ENCODE measurements around the gene NFATC2. TPM values are rescaled to one million over a fixed set of nuclear protein-coding genes. Genes with fewer than 3 reads are reported as not detected.

Gene NFATC2
- total RNA-seq, 2 experiments from 2014 or later, result 32.5 to 33.2 TPM

DNA sequence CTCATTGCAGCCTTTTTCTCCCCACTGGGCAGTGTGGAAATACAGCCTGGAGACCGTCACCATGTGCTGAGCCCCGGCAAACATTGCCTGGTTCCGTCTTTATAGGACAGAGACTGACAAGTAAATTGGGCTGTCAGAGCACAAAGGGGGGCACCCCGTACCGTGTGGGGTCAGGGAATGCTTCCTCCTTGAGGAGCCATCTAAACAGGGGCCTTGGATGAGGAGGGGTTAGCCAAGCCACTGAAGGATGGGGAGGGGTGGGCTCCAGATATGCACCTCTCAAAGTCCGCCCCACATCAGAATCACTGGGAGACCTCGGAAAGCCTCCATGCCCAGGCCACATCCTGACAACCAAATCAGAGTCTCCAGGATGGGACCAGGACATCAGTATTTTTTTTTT lies 73.9 kb downstream of the NFATC2 start:
- ATAC-seq (ENCODE audit: poor library complexity) (no peak), DNase-seq (no peak)
- intact Hi-C loops (cut with DNase I, micrococcal nuclease), result loop anchor here in 1 of 2 experiments (5.0 kb wide), 1 partner anchor 44 kb away; no protein-coding TSS in a partner anchor
- Mint-ChIP-seq H3K4me1 (ENCODE audit: low read depth) (peaks cover 37% of the 10 kb centered on the region), H3K9me3 (no peaks in the 10 kb centered on the region), H3K27me3 (no peaks in the 10 kb centered on the region), H3K27ac (no peak overlapping the region), H3K36me3 (ENCODE audit: low read depth) (peaks cover 95% of the 10 kb centered on the region), H3K4me3 (no peak overlapping the region)
- no peaks in the 10 kb centered on the region for H3K27me3 ChIP-seq (ENCODE audit: control insufficient read depth in 1 of 2, insufficient read depth in 2 of 2, low read length in 2 of 2)
- H3K27ac ChIP-seq (ENCODE audit: low read depth in 1 of 2, low read length in 2 of 2), result no peak overlapping the region
- no peak for TF ChIP-seq CTCF (IDR thresholded peaks at IDR 0.05)
- ChIA-PET POLR2A (no interaction called here), CTCF (no interaction called here)
- H3K4me1 ChIP-seq (ENCODE audit: insufficient read depth, low read length), result peaks cover 27% of the 10 kb centered on the region
- peaks cover 84% of the 10 kb centered on the region for H3K36me3 ChIP-seq (ENCODE audit: insufficient read depth, low read length)
- no peaks in the 10 kb centered on the region for H3K9me3 ChIP-seq (ENCODE audit: control insufficient read depth in 1 of 2, insufficient read depth in 1 of 2, low read length in 2 of 2)
- H3K4me3 ChIP-seq (ENCODE audit: low read length), result no peak overlapping the region

DNA sequence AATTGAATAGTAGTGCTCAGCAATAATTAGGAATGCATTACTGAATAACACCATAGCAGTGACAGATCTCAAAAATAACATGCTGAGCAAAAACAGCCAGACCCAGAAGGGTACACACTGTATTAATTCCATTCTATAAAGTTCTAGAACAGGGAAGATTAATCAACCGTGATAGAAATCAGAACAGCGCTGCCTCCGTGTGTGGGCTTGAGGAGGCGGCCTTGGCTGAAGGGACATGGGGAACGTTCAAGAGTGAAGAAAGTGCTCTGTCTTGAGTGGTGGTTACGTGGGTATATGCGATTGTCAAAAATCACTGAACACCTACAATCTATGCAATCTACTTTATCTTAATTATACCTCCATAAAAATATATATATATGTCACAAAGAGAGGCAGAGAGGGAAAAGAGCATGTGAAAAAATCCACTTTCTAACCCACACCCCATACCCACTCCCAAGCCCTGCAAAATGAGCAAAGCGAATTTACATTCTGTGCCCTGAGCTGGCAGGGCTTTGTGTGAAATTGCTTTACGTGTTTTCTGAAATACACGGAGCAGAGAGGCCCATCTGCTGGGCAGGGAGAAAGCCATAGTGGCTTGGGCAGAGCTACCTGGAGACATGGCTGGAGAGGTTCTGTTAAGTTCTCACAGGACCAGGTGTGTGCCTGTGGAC lies 74.4 kb downstream of the NFATC2 start:
- ChIA-PET POLR2A (no interaction called here), CTCF (no interaction called here)
- Histone ChIP-seq H3K4me3 (ENCODE audit: low read length) (no peak overlapping the region), H3K36me3 (ENCODE audit: insufficient read depth, low read length) (peaks cover 82% of the 10 kb centered on the region), H3K4me1 (ENCODE audit: insufficient read depth, low read length) (peaks cover 30% of the 10 kb centered on the region), H3K27me3 (ENCODE audit: control insufficient read depth in 1 of 2, insufficient read depth in 2 of 2, low read length in 2 of 2) (no peaks in the 10 kb centered on the region), H3K27ac (ENCODE audit: low read depth in 1 of 2, low read length in 2 of 2) (no peak overlapping the region), H3K9me3 (ENCODE audit: control insufficient read depth in 1 of 2, insufficient read depth in 1 of 2, low read length in 2 of 2) (no peaks in the 10 kb centered on the region)
- no peaks in the 10 kb centered on the region for H3K27me3 Mint-ChIP-seq
- intact Hi-C loops (cut with DNase I, micrococcal nuclease), result loop anchor here in 1 of 2 experiments (5.0 kb wide), 1 partner anchor 44 kb away; no protein-coding TSS in a partner anchor
- H3K36me3 Mint-ChIP-seq (ENCODE audit: low read depth), result peaks cover 95% of the 10 kb centered on the region
- DNase-seq, result no peak
- peaks cover 37% of the 10 kb centered on the region for H3K4me1 Mint-ChIP-seq (ENCODE audit: low read depth)
- H3K9me3 Mint-ChIP-seq, result no peaks in the 10 kb centered on the region
- H3K27ac Mint-ChIP-seq, result no peak overlapping the region
- H3K4me3 Mint-ChIP-seq, result no peak overlapping the region
- no peak for TF ChIP-seq CTCF (IDR thresholded peaks at IDR 0.05)
- no peak for ATAC-seq (ENCODE audit: poor library complexity)

- Mint-ChIP-seq H3K27me3 (no peaks in the 10 kb centered on the region), H3K27ac (peak overlapping the region; percentile 76), H3K9me3 (no peaks in the 10 kb centered on the region), H3K4me3 (no peak overlapping the region), H3K36me3 (ENCODE audit: low read depth) (peaks cover 90% of the 10 kb centered on the region), H3K4me1 (ENCODE audit: low read depth) (peaks cover 11% of the 10 kb centered on the region)
- no peak for TF ChIP-seq CTCF (IDR thresholded peaks at IDR 0.05)
- no peak overlapping the region for H3K4me3 ChIP-seq (ENCODE audit: low read length)
- intact Hi-C loops (cut with DNase I, micrococcal nuclease), result no loop called here
- H3K4me1 ChIP-seq (ENCODE audit: insufficient read depth, low read length), result peaks cover 12% of the 10 kb centered on the region
- DNase-seq (no peak), ATAC-seq (ENCODE audit: poor library complexity) (no peak)
- no peaks in the 10 kb centered on the region for H3K27me3 ChIP-seq (ENCODE audit: control insufficient read depth in 1 of 2, insufficient read depth in 2 of 2, low read length in 2 of 2)
- H3K9me3 ChIP-seq (ENCODE audit: control insufficient read depth in 1 of 2, insufficient read depth in 1 of 2, low read length in 2 of 2), result no peaks in the 10 kb centered on the region
- H3K36me3 ChIP-seq (ENCODE audit: insufficient read depth, low read length), result peaks cover 75% of the 10 kb centered on the region
- H3K27ac ChIP-seq (ENCODE audit: low read depth in 1 of 2, low read length in 2 of 2), result no peak overlapping the region
- CTCF ChIA-PET, result no interaction called here
- POLR2A ChIA-PET, result no interaction called here
These were observed 78.5 kb downstream of the NFATC2 start for GRCh38 chr20:51463998-51464397.
